Spleen (tissue), 7 donors: Measurements from ENCODE around the gene OR5L2.
"Not testable (repeated sequence)": the region's sequence is repeated elsewhere in the genome, so short reads cannot be mapped to it uniquely, and the experiment has no call there.

Experiments used
- CTCF ChIP-seq, 11 experiments: fragments of 200-600 bp in 7 of 11; fragments of 450-650 bp in 4 of 11; sonication (generic) in 4 of 11; IDR thresholded peaks in 8 of 11; conservative IDR thresholded peaks in 3 of 11; 1 replicate in 7 of 11; 2 replicates in 4 of 11; pipeline versions ENCODE4 v1.4.0 to v1.8.0; 2016 to 2021; ENCODE audit warnings: antibody characterized with exemption in 11 of 11, inconsistent platforms in 4 of 11, mild to moderate bottlenecking in 1 of 11
- POLR2A ChIP-seq, 3 donors: fragments of 450-650 bp; IDR thresholded peaks; one replicate each; pipeline ENCODE4 v1.5.1; 2017; ENCODE audit warnings: antibody characterized with exemption in 3 of 3, mild to moderate bottlenecking in 1 of 3
- POLR2AphosphoS5 ChIP-seq, 3 donors: sonication (generic); formaldehyde crosslinking; IDR thresholded peaks; one replicate each; pipeline ENCODE4 v1.5.1; 2017; ENCODE audit warnings: antibody characterized with exemption in 3 of 3
- donor health status: DM: no; HTN: no; CAD: no; lungs with moderate emphysema.
- donor health status: DM: no; HTN: no; CAD: no.
- donor health status: DM: no; HTN: no; CAD: no.

GRCh38 chr11:55873146-55873545 lies 46.1 kb downstream of the OR5L2 start:
- TF ChIP-seq POLR2A (IDR thresholded peaks at IDR 0.05); CTCF (IDR thresholded peaks at IDR 0.05 in 8 of 11, conservative IDR thresholded peaks at IDR 0.05 in 3 of 11); POLR2AphosphoS5 (IDR thresholded peaks at IDR 0.05): not testable (repeated sequence)
